ENCODE results near the gene IZUMO1.
"Not testable (repeated sequence)": the region's sequence is repeated elsewhere in the genome, so short reads cannot be mapped to it uniquely, and the experiment has no call there.

IZUMO1 gene

DNA sequence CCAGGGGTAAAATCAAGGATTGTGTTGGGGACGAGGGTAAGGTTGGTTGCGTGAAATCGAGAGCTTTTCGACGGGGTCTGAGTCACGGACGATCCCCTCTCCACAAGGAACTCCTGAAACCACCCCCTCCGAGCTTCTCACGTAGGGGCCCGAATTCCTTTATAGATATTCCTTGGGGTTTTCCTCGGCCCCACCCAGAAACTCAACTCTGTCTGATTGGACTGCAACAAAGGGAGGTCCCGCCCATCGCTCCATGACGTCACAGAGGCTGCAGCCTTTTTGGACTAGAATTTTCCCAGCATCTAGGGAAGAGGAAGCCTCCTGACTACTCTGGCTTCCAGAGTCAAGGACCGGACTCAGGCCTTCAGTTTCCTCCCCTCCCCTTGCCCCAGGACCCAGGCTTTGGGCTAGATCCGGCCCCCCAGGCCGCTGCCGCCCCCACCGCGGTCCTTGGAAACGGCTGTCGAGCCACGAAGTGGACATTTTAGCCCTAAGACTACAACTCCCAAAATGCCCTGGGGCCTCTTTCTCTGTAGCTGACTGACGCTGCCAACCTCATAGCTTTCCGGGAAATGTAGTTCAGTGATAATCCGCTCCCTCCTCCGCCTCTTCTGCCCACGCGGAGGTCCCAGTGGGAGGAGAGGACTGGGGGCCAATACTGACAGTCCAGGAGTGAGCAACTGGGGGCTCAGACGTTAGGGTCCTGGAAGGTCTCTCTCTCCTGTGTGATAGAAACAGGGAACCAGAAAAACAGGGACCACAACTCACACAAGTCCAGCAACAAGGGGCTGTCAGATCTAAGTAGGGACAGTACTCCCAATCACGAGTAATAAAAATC, at the start of gene IZUMO1:
IZUMO1 (minus strand) TSS at position 172 of the 838 bp plus-strand sequence. CDS start 1,050 bp downstream, outside the sequence.
- no peak for DNase-seq (ENCODE audit: low read depth in 2 of 2)

GRCh38 chr19:48795685-48796070, 49.0 kb upstream of the IZUMO1 start:
- DNase-seq (ENCODE audit: low read depth in 2 of 2): no peak

GRCh38 chr19:48795055-48795684, 48.5 kb upstream of the IZUMO1 start:
- peak; percentile 59 to 72 for DNase-seq (ENCODE audit: low read depth in 2 of 2)

DNA sequence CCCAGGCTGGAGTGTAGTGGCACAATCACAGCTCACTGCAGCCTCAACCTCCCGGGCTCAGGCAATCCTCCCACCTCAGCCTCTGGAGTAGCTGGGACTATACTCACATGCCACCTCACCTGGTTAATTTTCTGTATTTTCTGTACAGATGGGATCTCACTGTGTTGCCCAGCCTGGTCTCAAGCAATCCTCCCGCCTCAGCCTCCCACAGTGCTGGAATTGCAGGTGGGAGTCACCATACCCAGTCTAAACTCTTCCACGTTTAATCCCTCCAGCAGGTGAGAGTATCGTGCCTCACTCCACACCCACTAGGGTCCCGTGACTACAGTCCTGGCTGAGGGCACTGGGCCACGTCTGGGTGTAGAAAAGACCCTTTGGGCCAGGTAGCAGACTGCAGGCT, 47.6 kb upstream of the IZUMO1 start:
- no peak for DNase-seq (ENCODE audit: low read depth in 2 of 2)

DNA sequence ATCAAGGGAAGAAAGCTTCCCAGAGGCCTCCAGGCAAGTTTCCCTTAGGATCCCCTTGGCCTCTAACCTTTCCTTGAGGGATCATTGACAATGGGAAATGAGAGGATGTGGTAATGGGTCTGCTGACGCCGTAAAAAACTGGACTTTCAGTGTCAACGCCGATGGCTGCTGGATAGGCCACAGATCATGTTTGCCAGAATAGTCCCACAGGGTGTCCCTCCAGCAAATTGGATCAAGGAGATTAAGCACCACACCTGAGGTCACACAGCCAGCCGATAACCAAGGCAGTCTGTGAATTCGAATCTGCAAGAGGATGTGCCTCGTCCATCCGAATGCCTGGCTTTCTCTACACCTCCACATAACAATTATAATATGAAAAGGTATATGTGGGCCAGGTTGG, 46.6 kb upstream of the IZUMO1 start:
- no peak for DNase-seq (ENCODE audit: low read depth in 2 of 2)

GRCh38 chr19:48787331-48787730, 40.6 kb upstream of the IZUMO1 start:
- not testable (repeated sequence) for DNase-seq (ENCODE audit: low read depth in 2 of 2)

- DNase-seq (ENCODE audit: low read depth in 2 of 2): not testable (repeated sequence)
Measured at GRCh38 chr19:48786422-48786821, 39.7 kb upstream of the IZUMO1 start.

GRCh38 chr19:48784527-48784926, 37.8 kb upstream of the IZUMO1 start:
- DNase-seq (ENCODE audit: low read depth in 2 of 2): no peak

DNA sequence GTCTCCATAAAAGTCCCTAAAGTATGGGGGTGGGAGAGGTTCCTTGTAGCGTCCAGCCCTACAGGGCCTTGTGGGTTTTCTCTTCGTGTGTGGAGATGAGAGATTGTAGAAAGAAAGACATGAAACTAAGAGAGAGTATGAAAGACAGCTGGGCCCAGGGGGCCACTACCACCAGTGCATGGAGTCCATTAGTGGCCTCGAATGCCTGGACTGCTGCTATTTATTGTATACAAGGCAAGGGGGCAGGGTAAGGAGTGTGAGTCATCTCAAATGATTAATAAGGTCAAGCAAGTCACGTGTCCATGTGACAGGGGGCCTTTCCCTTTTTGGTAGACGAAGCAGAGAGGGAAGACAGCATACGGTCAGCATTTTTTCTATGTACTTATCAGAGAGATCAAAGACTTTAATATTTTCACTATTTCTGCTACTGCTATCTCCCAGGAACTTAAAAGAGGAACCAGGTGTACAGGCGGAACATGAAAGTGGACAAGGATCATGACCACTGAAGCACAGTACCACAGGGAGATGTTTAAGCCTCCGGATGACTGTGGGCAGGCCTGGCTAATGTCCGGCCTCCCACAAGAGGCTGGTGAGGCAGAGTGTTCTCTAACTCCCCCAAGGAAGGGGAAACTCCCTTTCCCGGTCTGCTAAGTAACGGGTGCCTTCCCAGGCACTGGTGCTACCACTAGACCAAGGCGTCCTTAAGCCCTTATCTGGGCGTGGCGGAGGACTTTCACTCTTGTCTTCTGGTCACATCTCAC, 34.1 kb upstream of the IZUMO1 start:
- no peak for DNase-seq (ENCODE audit: low read depth in 2 of 2)

DNA sequence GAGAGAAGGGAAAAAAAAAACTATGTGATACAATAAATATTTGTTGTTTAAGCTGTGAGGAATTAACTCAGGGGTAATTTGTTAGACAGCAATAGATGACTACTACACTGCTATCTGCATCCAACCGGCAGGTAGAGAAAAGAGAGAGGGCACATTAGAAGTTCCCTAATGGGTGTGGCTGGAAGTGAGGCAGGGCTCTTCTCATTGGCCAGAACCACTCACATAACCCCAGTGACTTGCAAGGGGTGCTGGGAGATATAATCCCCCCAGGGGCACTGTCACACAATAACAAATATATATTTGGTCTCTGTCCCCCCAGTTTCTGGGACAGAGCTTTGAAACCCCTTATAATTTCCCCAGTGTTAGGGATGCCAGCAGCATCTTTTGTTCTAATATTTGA, 32.9 kb upstream of the IZUMO1 start:
- no peak for DNase-seq (ENCODE audit: low read depth in 2 of 2)

- DNase-seq (ENCODE audit: low read depth in 2 of 2): no peak
Measured at GRCh38 chr19:48777720-48778119, 31.0 kb upstream of the IZUMO1 start.

- no peak for DNase-seq (ENCODE audit: low read depth in 2 of 2)
Measured at GRCh38 chr19:48777139-48777538, 30.4 kb upstream of the IZUMO1 start.

GRCh38 chr19:48772503-48772953, 25.8 kb upstream of the IZUMO1 start:
- DNase-seq (ENCODE audit: low read depth in 2 of 2): no peak

GRCh38 chr19:48770734-48771472, 24.2 kb upstream of the IZUMO1 start:
- no peak for DNase-seq (ENCODE audit: low read depth in 2 of 2)

- no peak for DNase-seq (ENCODE audit: low read depth in 2 of 2)
Measured at GRCh38 chr19:48770266-48770665, 23.6 kb upstream of the IZUMO1 start.

DNA sequence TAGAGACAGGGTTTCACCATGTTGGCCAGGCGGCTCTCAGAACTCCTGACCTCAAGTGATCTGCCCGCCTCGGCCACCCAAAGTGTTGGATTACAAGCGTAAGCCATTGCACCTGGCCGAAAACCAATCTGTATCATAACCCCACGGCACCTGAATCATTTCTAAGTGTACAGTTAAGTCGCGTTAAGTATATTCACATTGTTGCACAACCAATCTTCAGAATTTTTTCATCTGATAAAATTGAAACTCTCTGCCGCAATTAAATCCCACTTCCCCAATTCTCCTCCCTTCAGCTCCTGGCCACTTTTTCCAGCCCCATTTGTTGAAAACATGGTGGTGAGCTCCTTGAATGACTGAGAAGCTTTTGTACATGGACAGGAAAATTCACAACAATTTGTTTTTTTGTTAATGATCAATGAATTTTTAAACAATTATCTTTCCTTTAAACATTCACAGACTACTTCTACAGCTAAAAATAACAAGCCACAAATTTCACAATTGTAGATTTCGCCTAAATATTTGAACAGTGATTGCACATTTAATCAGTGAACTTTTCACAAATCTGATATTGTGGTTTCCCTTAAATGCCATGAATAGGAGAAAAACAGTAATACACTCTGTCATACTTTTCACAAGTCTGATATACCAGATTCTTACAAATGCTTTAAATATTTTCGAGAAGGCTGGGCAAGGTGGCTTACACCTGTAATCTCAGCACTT, 22.4 kb upstream of the IZUMO1 start:
- DNase-seq (ENCODE audit: low read depth in 2 of 2): no peak

DNA sequence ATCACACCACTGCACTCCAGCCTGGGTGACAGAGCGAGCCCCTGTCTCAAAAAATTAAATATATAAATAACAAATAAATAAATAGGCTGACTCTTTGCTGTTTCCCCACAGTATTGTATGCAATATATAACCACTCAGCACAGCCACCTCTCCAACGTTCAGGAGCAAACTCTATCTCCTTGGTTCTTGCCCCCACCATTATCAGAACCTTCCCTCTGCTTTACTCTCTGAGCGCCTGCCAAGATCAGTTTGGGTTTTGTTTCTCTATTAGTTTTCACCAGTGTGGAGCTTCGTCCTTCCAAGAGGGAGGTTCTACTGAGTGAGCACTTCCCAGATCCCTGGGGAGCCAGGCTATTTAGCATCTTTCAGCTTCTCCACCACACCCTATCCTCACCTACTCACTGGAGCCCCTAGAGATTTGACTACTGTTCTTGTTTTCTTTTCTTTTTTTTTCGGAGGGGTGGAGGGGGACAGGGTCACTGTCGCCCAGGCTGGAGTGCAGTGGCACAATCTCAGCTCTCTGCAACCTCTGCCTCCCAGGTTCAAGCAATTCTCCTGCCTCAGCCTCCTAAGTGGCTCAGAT, 21.6 kb upstream of the IZUMO1 start:
- not testable (repeated sequence) for DNase-seq (ENCODE audit: low read depth in 2 of 2)

- not testable (repeated sequence) for DNase-seq (ENCODE audit: low read depth in 2 of 2)
Measured at GRCh38 chr19:48765816-48766215, 19.1 kb upstream of the IZUMO1 start.

GRCh38 chr19:48760504-48761205, 13.9 kb upstream of the IZUMO1 start:
- no peak for DNase-seq (ENCODE audit: low read depth in 2 of 2)

DNA sequence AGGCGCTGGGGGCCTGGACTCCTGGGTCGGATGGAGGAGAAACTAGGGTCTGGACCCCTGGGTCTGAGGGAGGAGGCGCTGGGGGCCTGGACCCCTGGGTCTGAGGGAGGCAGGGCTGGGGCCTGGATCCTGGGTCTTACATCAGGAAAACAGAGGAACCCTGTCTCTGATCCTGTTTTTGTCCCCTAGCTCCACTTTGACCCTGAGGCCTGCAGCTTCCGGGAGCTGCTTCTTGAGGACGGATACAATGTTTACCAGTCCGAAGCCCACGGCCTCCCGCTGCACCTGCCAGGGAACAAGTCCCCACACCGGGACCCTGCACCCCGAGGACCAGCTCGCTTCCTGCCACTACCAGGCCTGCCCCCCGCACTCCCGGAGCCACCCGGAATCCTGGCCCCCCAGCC, 11.0 kb upstream of the IZUMO1 start:
- DNase-seq (ENCODE audit: low read depth in 2 of 2): no peak

Data from stimulated activated CD8-positive, alpha-beta memory T cell treated with anti-CD3 and anti-CD28 coated beads, Interleukin-7, amount 100 ng/mL, for 1 hour (primary cell).